Umbilical cord (tissue), 2 donors: ENCODE measurements around the gene DNAAF1. TPM values are rescaled to one million over a fixed set of nuclear protein-coding genes. Genes with fewer than 3 reads are reported as not detected.
A peak's percentile ranks its signal among the peaks of the same experiment; 100 is the strongest.

Experiments
- DNase-seq: peaks from one replicate; pipeline ENCODE4 v3.0.0-alpha.2; 2015; ENCODE audit warnings: low spot score
- total RNA-seq: library from RNA; depleted of rRNA; stranded (reverse); fragments of >200 nt; gene quantifications from one replicate; pipeline ENCODE4 v1.2.3, GENCODE V29; 2014; ENCODE audit warnings: low replicate concordance; ENCODE audit not compliant: insufficient read depth

The DNAAF1 gene
- total RNA-seq, 1 donor from 2014 or later, result 1.7 TPM

DNA sequence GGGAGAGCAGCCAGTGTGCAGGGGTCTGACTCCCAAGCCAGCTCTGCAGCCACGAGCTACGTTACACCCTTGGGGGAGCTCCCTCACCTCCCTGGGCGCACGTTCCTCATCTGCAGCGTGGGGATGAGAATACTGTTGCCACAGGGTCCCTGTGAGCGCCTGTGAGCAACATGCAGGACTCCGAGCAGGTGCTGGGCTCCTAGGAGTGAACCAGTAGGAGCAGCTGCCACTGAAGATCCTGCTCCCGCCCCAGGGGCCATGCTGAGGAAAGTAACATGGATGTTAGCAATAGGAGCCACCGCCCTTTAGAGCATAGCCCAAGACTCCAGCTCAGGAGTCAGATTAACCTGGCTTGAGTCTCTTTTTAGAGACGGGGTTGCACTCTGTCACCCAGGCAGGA lies 15.9 kb downstream of the DNAAF1 start:
- no peak for DNase-seq

DNA sequence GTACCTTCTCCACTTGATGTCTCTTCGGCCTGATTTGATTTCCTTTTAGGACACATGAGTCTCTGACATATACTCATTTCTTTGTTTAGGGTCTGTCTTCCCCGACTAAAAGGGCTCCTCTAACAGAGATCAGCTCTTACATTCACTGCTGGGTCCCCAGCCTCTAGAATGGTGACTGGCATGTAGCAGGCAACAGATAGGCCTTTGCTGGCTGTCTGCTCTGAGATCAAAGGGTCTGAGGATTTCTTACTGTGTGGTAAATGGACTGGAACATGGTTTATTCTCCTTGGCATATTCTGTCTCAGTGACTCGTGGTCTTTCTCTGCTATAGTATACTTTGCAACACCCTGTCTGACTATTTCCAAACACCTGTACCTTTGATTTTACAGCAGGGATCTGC lies 16.7 kb downstream of the DNAAF1 start:
- no peak for DNase-seq

GRCh38 chr16:84165746-84166145 lies 20.6 kb downstream of the DNAAF1 start:
- DNase-seq, result no peak

DNA sequence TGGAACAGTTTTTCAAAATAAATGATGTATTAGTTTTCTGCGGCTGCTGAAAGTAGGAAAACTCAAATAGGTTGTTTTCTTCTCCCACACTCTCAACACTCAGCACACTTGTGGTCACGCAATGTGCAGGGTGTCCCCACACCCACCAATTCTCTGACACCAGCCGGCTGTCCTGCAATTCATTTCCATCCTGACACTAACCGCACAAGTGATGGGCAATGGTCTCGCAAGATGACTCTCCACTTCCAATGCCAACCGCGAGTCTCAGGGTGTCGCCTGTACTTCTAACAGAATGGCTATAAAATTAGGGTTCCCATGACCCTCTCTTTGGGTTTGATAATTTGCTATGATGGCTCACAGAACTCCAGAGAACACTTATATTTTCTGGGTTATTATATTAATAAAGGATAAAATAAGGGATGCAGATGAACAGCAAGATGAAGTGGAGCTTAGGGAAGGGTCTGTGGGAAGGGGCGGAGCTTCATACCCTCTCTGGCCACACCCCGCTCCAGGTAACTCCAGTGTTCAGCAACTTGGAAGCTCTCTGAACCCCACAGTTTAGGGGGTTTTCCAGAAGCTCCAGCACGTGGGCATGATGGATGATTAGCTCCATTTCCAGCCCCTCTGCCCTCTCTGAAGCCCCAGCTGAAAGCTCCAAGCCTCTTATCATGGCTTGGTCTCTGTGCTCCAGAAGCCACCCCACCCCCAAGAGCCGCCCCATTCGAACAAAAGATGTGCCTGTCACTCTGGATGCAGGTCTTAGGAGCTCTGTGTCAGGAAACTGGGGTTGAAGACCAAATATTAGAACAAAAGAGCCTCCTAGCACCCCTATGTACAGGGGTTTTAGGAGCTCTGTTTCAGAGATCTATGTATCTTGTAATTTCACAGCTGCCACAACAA lies 21.9 kb downstream of the DNAAF1 start:
- DNase-seq, result no peak

GRCh38 chr16:84169765-84170310 lies 24.7 kb downstream of the DNAAF1 start:
- DNase-seq, result no peak

GRCh38 chr16:84174396-84174795 lies 29.3 kb downstream of the DNAAF1 start:
- no peak for DNase-seq

DNA sequence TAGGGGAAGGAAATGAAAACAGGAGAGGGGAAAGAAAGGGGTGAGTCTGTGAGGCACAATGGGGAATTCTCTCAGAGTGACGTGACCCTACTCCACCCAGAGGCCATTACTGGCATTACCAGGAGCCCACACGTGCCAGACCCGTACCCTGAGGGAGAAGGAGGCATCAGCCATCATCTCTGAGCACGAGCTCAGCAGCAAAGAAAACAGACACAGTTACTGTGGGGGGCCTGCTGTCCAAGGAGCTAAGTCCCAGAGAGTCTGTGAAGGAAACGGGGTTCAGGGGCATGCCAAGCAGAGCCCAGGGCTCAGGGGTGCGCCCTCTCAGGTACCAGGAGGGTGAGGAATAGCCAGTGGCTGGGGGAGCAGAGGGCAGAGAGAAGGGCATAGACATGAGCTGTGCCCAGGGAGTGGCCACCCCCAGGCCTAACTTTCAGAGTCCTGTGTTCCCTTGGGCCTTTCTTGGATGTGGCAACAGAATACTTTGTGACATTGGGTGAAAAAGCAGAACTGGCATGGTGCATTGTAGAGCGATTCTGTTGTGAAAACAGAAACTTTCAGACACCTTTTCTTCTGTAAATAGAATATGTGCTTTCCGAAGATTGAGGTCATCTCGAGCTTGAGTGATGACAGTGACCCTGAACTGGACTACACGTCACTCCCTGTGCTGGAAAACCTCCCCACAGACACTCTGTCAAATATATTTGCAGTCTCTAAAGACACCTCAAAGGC lies 30.4 kb downstream of the DNAAF1 start:
- DNase-seq, result peak; percentile 32

DNA sequence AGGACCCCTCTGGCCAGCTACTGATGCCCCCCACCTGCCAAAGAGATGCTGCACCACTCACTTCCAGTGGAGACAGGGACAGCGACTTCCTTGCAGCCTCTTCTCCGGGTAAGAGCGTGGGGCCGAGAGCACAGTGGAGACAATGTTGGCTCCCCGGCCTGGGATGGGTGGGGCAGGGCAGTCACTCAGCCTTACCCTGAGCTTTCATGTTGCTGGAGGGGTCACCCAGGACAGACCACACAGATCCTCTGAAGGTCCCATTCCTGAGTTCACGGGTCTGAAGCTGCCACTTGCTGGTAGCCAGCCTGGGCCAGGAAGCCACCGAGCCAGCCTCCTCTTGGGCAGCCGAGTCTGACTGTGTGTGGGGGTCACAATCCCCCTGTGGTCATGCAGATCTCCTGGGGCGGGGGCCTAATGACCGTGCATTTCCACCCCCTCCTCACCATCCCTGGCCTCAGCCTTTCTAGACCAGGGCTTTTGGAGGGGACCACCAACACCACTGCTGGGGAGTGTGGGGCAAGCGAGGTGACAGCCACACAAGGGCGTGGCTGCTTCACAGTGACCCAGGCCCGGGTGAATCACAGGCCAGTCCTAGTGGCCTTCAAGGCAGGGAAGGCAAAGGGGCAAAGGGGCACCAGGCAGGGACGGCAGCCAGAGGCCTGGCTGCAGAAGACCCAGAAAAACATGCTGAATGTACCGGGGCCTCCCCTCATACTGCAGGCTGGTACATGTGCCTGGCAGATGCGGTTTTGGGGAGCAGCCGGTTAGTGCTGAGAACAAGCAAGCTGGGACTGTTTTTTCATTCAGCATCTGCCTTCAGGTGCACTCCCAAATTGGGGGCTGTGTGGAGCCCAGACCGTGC lies 31.3 kb downstream of the DNAAF1 start:
- DNase-seq, result no peak

DNA sequence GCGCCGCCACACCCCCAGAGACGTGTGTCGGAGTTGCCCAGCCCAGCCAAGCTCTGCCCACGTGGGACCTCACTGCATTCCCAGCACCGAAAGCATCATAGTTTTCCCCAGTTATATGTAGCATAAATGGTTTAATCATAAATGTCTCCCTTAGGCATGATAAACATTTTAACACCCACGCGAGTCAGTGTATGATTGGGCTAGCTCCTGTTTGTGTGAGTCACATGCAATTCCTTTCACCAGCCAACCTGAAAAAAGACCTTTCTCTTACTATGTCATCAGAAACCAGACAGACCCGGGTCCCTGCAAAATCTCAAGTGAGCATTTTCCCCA lies 32.6 kb downstream of the DNAAF1 start:
- DNase-seq, result no peak

GRCh38 chr16:84178146-84178765 lies 33.1 kb downstream of the DNAAF1 start:
- DNase-seq, result no peak

- no peak for DNase-seq
Observed at GRCh38 chr16:84178892-84179611, 33.9 kb downstream of the DNAAF1 start.

GRCh38 chr16:84179612-84180320 lies 34.7 kb downstream of the DNAAF1 start:
- no peak for DNase-seq

DNA sequence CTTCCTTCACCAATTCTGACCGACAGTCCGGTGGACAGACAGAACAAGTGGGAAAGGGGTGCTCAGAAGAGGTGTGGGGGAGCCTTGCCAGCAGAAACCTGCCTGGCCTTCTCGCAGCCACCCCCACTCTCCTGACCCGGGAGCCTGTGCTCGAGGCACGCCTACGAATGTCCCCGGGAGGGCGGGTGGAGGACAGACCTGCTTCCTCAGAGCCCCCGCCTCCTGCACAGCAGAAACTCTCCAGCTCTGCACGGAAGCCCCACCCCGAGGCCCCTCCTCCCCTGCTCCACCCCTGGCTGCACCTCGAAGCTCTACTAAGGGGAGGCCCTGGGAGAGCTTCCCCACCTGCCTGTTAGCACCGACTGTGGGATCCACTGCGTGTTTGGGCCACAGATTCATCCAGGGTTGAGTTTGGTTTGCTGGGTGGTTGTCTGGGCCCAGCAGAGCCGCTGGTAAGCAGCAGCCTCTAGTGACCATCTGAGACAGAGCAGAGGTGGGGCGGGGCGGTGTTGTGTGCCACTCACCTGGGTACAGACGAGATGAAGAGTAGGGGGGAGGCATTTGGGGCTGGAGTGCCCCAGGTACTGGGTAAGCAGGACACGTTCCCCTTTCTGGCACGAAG lies 35.5 kb downstream of the DNAAF1 start:
- no peak for DNase-seq

DNA sequence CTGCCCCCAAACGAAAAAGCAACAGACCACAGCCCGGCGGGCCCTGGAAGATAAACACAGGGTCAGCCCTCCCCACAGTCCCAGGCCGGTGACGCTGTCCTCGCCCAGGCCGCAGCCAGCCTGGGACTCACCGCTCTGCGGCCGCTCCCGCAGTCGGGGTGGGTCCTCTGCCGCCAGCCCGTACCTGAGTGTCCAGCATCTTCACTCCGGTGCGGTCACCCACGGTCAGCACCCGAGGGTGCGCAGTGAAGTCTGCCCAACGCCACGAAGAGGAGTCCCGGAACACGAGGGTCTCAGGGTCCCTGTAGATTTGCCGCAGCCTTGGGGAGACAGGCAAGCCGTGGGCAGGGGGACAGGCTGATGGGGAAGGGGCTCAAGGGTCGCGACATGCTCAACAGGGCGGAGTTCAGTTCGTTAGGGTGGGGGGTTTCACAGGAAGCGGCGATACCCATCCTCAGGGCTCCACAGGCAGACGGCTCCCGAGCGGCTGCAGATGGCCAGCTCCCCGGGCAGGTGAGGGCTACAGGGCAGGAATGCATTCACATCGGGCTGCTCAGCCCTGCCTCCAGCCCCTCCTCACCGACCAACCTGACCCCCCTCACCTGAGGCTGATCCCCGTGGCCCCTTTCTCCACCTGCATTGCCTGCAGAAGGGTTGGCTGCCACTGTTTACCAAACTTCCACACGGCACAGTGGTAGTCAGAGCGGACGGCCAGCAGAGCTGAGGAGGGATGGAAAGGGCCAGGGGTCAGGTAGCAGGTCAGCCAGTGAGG lies 36.2 kb downstream of the DNAAF1 start:
- DNase-seq, result no peak

DNA sequence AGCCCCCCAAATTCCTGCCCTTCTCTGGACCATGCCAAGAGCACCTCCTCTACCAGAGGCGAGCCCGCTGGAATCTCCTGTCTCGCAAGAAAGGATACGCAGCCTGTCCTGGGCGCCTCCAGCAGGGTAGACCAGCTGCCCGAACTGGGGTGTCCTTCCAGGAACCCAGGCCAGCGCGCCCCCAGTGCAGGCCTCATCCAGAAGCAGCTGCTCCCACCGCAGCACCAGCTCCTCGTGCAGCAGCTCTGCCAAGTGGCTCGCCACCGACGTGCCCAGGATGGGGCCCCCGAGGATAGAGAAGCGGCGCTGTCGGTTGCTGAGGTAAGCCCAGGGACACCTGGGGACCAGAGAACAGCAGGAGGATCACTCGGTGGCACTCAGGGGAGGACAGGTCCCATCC lies 37.0 kb downstream of the DNAAF1 start:
- no peak for DNase-seq

GRCh38 chr16:84182680-84183571 lies 37.8 kb downstream of the DNAAF1 start:
- DNase-seq, result no peak

- no peak for DNase-seq
Observed at GRCh38 chr16:84183572-84183875, 38.4 kb downstream of the DNAAF1 start.
